GM21576 (cell line): Measurements from ENCODE around the gene PDCL3.

Experiments
- ATAC-seq: cut with Tn5 transposase; IDR thresholded peaks from one replicate; pipeline ENCODE4 v1.9.1; 2021; ENCODE audit warnings: mild to moderate bottlenecking, moderate library complexity; ENCODE audit not compliant: unreplicated experiment

PDCL3 gene

GRCh38 chr2:100611079-100612029 is 48.6 kb downstream of the PDCL3 start:
- no peak for ATAC-seq

- ATAC-seq, result no peak
Observed at GRCh38 chr2:100612388-100613000, 49.7 kb downstream of the PDCL3 start.

GRCh38 chr2:100613719-100614118 is 50.9 kb downstream of the PDCL3 start:
- no peak for ATAC-seq

- no peak for ATAC-seq
Observed at GRCh38 chr2:100614455-100615000, 51.7 kb downstream of the PDCL3 start.

GRCh38 chr2:100615471-100615870 is 52.7 kb downstream of the PDCL3 start:
- no peak for ATAC-seq

- ATAC-seq, result no peak
Observed at GRCh38 chr2:100615886-100616285, 53.1 kb downstream of the PDCL3 start.

GRCh38 chr2:100616841-100617390 is 54.1 kb downstream of the PDCL3 start:
- ATAC-seq, result no peak

GRCh38 chr2:100619951-100620350 is 57.2 kb downstream of the PDCL3 start:
- ATAC-seq, result no peak

- ATAC-seq, result no peak
Observed at GRCh38 chr2:100620481-100620880, 57.7 kb downstream of the PDCL3 start.

GRCh38 chr2:100621371-100621951 is 58.7 kb downstream of the PDCL3 start:
- no peak for ATAC-seq

- no peak for ATAC-seq
Observed at GRCh38 chr2:100623033-100623715, 60.4 kb downstream of the PDCL3 start.

GRCh38 chr2:100623930-100624329 is 61.1 kb downstream of the PDCL3 start:
- ATAC-seq, result no peak

GRCh38 chr2:100624536-100624935 is 61.7 kb downstream of the PDCL3 start:
- ATAC-seq, result no peak

- ATAC-seq, result no peak
Observed at GRCh38 chr2:100625717-100626116, 62.9 kb downstream of the PDCL3 start.
